IPS DF 4.7 (cell line): Measurements from ENCODE around the gene KRT33A.
"Not testable (repeated sequence)": the region's sequence is repeated elsewhere in the genome, so short reads cannot be mapped to it uniquely, and the experiment has no call there.

Experiments
- DNase-seq: peaks from one replicate; pipeline ENCODE4 v3.0.0-alpha.2; 2013; ENCODE audit warnings: low spot score; ENCODE audit errors: extremely low read depth

KRT33A gene

GRCh38 chr17:41363881-41364280 is 13.3 kb upstream of the KRT33A start:
- no peak for DNase-seq

DNA sequence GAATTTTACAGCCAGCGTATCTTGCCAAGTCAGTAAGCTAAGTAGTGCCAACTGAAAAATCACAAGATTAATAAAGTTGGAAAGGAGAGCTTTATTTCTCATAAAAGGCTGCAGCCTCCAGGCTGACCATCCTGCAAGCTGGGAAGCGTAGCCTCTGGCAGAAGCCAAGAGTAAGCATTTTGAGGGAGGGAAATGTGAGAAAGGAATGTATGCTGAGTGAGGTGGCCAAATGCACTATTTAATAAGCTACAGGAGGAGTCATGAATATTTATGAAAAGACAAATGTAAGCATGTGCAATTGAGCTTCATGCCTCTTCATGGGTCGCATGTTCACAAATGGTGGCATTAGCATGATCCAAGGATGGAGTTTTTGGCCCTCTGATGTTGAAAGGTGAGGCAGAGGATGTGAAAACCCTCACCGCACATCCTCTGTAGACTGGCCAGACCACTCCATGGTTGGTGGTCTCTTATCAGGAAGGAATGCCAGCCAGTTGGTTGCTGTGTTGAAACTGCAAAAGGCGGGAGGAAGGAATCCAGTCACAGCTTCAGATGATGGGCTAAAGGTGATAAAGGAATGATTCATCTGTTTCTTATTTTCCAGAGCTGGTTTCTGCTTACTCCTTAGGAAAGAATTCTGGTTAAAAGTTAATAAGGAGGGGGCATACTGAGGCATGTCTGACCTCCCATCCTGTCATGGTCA is 9.8 kb upstream of the KRT33A start:
- no peak for DNase-seq

GRCh38 chr17:41354536-41354935 is 3.9 kb upstream of the KRT33A start:
- DNase-seq = no peak

GRCh38 chr17:41352597-41353366 is 2.2 kb upstream of the KRT33A start:
- no peak for DNase-seq

- no peak for DNase-seq
These were observed 549 bp upstream of the KRT33A start for GRCh38 chr17:41351177-41351576.

DNA sequence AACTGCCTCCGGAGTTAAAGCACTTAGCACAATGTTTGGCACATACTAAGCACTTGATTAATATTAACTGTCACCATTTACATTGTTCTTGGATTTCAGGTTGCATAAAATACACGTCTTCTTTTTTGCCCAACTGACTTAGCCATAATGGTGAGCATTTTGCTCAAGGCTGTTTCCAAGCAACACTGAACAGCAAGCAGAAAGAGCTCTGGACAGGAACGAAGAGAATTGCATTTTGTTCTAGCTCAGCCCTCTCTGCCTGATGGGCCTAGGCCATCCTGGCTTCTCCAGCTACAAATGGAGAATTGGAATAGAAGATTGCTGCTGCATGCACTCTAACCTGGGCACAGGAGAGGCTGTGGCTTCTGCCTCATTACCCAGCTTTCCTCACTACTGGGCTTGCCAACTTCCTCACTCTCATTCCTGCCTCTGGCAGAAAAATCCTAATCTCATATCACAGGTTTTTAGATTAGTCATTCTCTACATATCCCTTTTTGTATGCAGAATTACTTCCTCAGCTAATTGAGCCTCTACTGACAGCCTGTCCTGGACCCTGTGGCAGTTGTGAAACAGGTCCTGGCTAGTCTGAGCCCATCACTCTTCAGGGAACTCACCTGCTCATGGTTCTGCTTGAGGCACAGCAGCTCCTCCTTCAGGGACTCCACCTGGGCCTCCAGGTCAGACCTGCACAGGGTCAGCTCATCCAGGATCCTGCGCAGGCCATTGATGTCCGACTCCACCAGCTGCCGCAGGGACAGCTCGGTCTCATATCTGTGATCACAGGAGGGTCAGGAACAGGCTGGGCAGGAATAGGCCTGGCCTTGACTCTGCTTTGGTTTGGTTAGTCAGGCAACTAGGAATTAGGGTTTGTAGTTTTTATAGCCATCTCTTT is 2.5 kb downstream of the KRT33A start:
- DNase-seq = no peak

GRCh38 chr17:41346421-41346820 is 4.2 kb downstream of the KRT33A start:
- not testable (repeated sequence) for DNase-seq

DNA sequence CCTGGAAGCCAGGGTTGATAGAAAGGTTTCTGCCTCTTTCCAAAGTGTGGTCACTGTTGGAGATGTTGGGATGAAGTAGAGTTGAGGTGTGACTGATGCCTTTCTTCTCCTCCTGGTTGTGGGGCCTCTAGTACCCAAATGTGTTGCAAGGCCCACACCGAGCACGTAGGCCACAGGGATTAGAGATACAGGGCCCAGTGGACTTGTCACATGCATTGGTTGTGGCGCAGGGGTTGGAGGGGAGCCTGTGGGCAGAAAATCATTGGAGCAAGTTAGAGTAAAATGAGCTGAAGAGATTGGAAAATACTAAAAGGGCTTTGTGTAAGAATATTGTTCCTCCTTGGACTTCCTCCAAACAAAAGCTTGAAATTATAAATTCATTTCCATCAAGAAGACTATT is 4.6 kb downstream of the KRT33A start:
- DNase-seq = no peak

DNA sequence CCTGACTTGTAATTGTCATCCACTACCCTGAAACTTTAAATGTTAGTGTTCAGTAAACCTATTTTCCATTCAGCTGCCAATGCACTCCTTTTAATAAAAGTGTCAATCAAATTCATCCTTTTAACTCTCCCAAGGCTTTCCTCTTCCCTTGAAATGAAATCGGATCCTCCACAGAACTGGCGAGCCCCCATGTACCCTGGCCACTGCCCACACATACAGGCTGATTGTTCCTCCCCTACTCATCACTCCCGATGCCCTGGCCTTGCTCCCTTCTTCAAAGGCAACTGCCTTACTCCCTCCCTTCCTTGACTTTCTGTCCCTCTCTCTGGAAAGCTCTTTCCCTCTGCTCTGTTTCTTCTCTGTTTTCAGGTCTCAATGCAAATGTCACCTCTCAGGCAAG is 7.6 kb downstream of the KRT33A start:
- DNase-seq = no peak

- no peak for DNase-seq
These were observed 9.4 kb downstream of the KRT33A start for GRCh38 chr17:41340934-41341861.

DNA sequence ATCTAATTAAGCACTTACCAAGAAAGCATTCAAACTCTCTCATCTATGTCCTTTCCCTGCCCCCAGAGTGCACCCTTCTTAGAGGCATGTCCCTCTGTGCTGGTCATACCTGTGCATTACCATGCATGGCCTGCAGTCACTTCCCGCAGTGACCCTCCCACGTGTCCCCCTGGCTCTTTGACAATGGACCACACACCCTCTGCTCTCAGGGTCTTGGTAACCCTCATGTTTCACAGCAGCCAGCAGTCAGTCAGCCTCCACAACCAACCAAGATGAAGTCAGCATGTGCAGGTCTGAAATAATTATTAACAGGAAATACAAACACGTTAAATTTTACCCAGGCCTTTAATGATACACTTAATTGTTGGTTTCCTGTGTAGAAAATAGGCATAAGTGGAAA is 10.1 kb downstream of the KRT33A start:
- DNase-seq = no peak

GRCh38 chr17:41339571-41340172 is 11.0 kb downstream of the KRT33A start:
- DNase-seq = no peak

- no peak for DNase-seq
These were observed 11.6 kb downstream of the KRT33A start for GRCh38 chr17:41338961-41339485.

DNA sequence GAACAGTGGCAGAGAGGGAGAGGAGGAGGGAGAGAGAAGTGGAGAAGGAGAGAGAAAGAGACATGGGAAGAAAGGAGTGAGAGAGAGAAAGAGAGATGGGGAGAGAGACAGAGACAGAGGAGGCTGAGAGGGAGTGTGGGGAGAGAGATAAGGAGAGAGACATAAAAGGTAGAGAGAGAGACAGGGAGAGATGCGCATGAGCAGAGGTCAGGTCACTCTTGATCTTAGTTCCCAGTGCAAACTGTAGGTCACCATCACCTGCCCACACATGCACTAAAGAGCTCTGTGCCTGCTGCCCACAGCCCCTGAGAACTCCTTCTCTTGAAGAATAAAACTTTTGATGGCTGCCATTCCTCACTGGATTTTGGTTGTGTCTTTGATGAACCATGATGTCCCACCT is 14.9 kb downstream of the KRT33A start:
- no peak for DNase-seq

DNA sequence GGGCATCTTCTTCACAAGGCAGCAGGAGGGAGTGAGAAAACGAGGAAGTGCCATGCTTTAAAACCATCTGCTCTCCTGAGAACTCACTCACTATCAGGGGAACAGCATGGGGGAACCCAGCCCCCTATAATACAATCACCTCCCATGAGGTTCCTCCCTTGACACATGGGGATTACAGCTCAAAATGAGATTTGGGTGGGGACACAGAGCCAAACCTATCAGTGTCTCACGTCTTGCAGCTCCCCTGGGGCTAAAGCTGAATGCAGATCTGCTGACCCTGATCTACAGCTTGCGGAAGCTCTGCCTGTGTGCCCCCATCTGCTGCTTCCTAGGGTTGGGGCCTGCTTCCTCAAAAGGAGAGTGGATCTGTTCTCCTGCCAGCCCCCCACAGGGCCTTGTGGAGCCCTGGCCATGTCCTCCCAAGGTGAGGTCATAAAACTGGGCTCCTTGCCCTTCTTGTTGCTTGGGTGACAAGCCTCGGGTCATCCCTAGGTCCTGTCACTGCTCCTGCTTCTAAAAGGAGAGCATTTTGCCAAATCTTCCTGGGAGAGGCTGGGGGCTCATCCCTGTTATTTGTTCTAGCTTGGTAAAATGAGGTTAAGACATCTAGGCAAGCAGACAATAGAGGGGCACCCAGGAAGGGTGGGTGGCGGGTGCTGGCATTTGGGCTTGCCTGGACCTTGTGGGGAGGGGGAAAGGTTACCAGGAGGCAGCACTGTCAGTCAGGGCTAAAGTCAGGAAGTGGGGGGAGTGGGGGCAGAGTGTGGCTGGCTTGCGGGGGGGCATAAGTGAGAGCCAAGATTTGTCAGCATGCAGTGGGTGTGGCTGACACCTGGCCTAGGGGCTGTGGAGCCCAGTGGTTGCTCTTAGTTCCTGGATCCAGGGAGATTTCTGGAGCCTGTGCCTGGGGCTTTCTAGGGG is 16.0 kb downstream of the KRT33A start:
- DNase-seq = no peak

DNA sequence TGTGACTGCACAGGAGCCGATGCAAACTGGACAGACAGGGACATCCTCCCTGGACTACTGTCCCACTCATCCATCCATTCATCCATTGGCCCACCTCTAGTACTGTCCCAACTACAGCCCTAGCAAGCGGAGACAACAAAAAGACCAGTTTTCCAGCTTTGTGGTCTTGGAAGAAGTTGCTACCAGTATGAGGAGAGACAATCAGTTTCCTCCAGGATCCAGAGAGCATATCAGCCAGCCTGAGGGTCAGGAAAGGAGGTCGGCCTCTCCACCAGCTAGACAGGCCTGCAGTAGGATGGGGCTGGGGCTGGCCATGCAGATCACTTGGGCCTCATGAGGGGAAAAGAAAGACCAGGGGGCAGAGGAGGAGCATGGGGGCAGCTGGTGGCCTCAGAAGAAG is 16.8 kb downstream of the KRT33A start:
- no peak for DNase-seq

- DNase-seq = no peak
These were observed 17.5 kb downstream of the KRT33A start for GRCh38 chr17:41333098-41333497.

GRCh38 chr17:41332239-41332638 is 18.4 kb downstream of the KRT33A start:
- DNase-seq = no peak

- DNase-seq = no peak
These were observed 19.0 kb downstream of the KRT33A start for GRCh38 chr17:41331606-41332005.
